Spleen (tissue), 11 donors: ENCODE data around the gene COL5A2. TPM values are rescaled to one million over a fixed set of nuclear protein-coding genes. Genes with fewer than 3 reads are reported as not detected.

ENCODE experiments used
- DNase-seq: peaks from one replicate; pipeline ENCODE4 v3.0.0-alpha.2; 2020
- H3K27ac ChIP-seq, 8 donors: fragments of 200-600 bp; sonication (generic) in 7 of 8; 1 replicate in 4 of 8; 2 replicates in 4 of 8; pipeline versions ENCODE4 v1.5.0 to v1.8.0; 2016 to 2021; ENCODE audit warnings: inconsistent platforms in 4 of 8, mild to moderate bottlenecking in 4 of 8, moderate library complexity in 1 of 8
- H3K27me3 ChIP-seq, 7 donors: fragments of 200-600 bp; sonication (generic) in 6 of 7; replicated peaks in 1 of 7; 1 replicate in 4 of 7; 2 replicates in 3 of 7; pipeline versions ENCODE4 v1.5.0 to v1.8.0; 2016 to 2021; ENCODE audit warnings: inconsistent platforms in 3 of 7, mild to moderate bottlenecking in 1 of 7
- H3K36me3 ChIP-seq, 6 donors: fragments of 200-600 bp; sonication (generic) in 5 of 6; 1 replicate in 4 of 6; 2 replicates in 2 of 6; pipeline versions ENCODE4 v1.5.0 to v1.8.0; 2016 to 2021; ENCODE audit warnings: inconsistent platforms in 2 of 6
- H3K4me1 ChIP-seq, 6 donors: fragments of 200-600 bp; sonication (generic) in 5 of 6; 1 replicate in 3 of 6; 2 replicates in 3 of 6; pipeline versions ENCODE4 v1.5.0 to v1.8.0; 2016 to 2021; ENCODE audit warnings: inconsistent platforms in 3 of 6
- H3K4me3 ChIP-seq, 8 donors: fragments of 200-600 bp; sonication (generic) in 7 of 8; 1 replicate in 4 of 8; 2 replicates in 4 of 8; pipeline versions ENCODE4 v1.5.0 to v1.8.0; 2016 to 2021; ENCODE audit warnings: inconsistent platforms in 4 of 8, mild to moderate bottlenecking in 4 of 8, moderate library complexity in 2 of 8
- H3K9me3 ChIP-seq, 8 donors: fragments of 200-600 bp; sonication (generic) in 7 of 8; 1 replicate in 4 of 8; 2 replicates in 4 of 8; pipeline versions ENCODE4 v1.5.0 to v1.8.0; 2016 to 2021; ENCODE audit warnings: inconsistent platforms in 4 of 8
- POLR2A ChIP-seq, 3 donors: fragments of 450-650 bp; IDR thresholded peaks; one replicate each; pipeline ENCODE4 v1.5.1; 2017; ENCODE audit warnings: antibody characterized with exemption in 3 of 3, mild to moderate bottlenecking in 1 of 3
- POLR2AphosphoS5 ChIP-seq, 3 donors: sonication (generic); formaldehyde crosslinking; IDR thresholded peaks; one replicate each; pipeline ENCODE4 v1.5.1; 2017; ENCODE audit warnings: antibody characterized with exemption in 3 of 3
- WGBS, 5 donors: extraction: QIAGEN DNeasy Blood & Tissue Kit in 3 of 5; methylation state at CpG; one replicate each; pipeline versions ENCODE4 v1.1.5 to v1.1.7; 2013 to 2018; 5-methylcytosine and 5-hydroxymethylcytosine counted together
- intact Hi-C: fragments of 100-400 bp; cut with DNase I; formaldehyde crosslinking; loops from one replicate; pipeline ENCODE4 v1.15.0; 2023; ENCODE audit warnings: low total_unique reads
- polyA plus RNA-seq, 3 donors: library from polyadenylated mRNA; stranded (reverse); fragments of 200-250 nt; gene quantifications; one replicate each; pipeline ENCODE4 v1.2.1, GENCODE V29; 2013
- total RNA-seq, 7 donors: library from RNA; depleted of rRNA in 3 of 7; stranded (reverse); fragments of >200 nt in 3 of 7; fragmentation: NEBNext Ultra II Directional in 4 of 7; extraction: Animal tissue kit (Norgen Biotek cat#: 25700) in 4 of 7; gene quantifications; one replicate each; pipeline versions ENCODE4 v1.1.0 to v1.2.1, GENCODE V29; 2016 to 2021
- TF ChIP-seq, protein P1 (sequence below), 11 experiments: fragments of 200-600 bp in 7 of 11; fragments of 450-650 bp in 4 of 11; sonication (generic) in 4 of 11; IDR thresholded peaks in 8 of 11; conservative IDR thresholded peaks in 3 of 11; 1 replicate in 7 of 11; 2 replicates in 4 of 11; pipeline versions ENCODE4 v1.4.0 to v1.8.0; 2016 to 2021; ENCODE audit warnings: antibody characterized with exemption in 11 of 11, inconsistent platforms in 4 of 11, mild to moderate bottlenecking in 1 of 11
- donor health status: healthy with polysubstance abuse.
- donor health status: DM: no; HTN: no; CAD: no; lungs with moderate emphysema.
- donor health status: DM: no; HTN: no; CAD: no.
- donor health status: Bipolar disorder and iron deficiency.
- donor health status: healthy.
- donor health status: DM: no; HTN: no; CAD: no.
- donor health status: DM: yes; HTN: yes; CAD: no.

COL5A2 gene
- total and polyA plus RNA-seq, 10 donors: 3.4 to 35.7 (median 16.3) TPM

DNA sequence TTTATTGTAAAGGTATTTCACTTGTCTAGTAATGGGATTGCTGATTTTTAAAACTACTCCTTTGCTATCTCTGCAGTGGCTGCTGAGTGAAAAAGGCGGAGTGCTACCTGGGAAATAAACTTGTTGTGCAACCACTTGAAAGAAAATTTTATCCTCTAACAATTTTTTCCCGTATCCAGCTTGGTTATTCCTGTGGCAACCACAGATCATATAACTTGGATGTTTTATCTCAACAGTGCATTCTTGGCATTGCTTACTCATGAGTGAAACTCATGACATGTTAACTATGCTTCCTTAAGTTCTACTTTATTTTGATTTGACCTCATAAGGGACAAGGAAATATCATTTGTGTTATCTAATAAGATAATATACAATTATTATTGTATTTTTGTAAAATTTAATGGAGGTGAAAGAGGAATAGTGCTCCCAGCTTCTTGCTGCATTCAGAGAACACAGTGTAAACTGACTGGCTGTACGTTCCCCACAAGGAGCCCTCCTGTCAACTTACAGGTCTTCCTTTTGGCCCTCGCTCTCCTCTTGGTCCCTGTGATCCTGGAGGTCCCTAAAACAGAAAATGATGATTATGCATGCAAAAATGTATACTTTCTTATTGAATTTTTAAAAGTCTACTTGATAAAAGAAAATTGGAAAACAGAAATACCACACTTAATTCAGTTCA is 82.7 kb downstream of the COL5A2 start:
- intact Hi-C loops: loop anchor here (10.0 kb wide), 1 partner anchor 538 kb away; no protein-coding TSS in a partner anchor
- H3K9me3 ChIP-seq: no peaks in the 10 kb centered on the region
- no peaks in the 10 kb centered on the region for H3K36me3 ChIP-seq
- H3K4me1 ChIP-seq: no peaks in the 10 kb centered on the region
- no peaks in the 10 kb centered on the region for H3K27me3 ChIP-seq
- TF ChIP-seq, protein P1, sequence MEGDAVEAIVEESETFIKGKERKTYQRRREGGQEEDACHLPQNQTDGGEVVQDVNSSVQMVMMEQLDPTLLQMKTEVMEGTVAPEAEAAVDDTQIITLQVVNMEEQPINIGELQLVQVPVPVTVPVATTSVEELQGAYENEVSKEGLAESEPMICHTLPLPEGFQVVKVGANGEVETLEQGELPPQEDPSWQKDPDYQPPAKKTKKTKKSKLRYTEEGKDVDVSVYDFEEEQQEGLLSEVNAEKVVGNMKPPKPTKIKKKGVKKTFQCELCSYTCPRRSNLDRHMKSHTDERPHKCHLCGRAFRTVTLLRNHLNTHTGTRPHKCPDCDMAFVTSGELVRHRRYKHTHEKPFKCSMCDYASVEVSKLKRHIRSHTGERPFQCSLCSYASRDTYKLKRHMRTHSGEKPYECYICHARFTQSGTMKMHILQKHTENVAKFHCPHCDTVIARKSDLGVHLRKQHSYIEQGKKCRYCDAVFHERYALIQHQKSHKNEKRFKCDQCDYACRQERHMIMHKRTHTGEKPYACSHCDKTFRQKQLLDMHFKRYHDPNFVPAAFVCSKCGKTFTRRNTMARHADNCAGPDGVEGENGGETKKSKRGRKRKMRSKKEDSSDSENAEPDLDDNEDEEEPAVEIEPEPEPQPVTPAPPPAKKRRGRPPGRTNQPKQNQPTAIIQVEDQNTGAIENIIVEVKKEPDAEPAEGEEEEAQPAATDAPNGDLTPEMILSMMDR (IDR thresholded peaks at IDR 0.05 in 8 of 11, conservative IDR thresholded peaks at IDR 0.05 in 3 of 11): no peak
- TF ChIP-seq POLR2A (IDR thresholded peaks at IDR 0.05) (no peak), POLR2AphosphoS5 (IDR thresholded peaks at IDR 0.05) (no peak)
- 65 to 87% (median 83%) methylated on average over 4 of the region's 4 CpGs for whole genome bisulfite sequencing, 5 donors
- no peak for DNase-seq
- no peak overlapping the region for H3K27ac ChIP-seq
- no peak overlapping the region for H3K4me3 ChIP-seq

DNA sequence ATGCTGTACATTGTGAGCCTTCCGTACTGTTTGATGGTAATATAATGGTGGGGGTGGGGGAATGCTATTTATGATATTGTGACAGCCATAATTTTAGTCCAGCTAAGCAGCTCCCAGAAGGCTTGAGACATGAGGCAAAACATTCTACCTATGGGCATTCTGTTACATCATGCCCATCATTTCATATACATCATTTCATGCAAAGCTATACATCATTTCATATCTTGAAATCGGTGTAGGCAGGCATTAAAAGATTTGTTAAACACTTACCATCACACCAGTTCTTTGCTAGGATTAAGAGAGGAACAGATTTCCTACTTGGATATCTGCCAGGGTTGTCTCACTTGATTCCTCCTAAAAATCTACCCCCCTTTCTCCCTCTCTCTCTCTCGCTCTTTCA is 84.5 kb downstream of the COL5A2 start:
- Histone ChIP-seq H3K9me3 (no peaks in the 10 kb centered on the region), H3K27ac (no peak overlapping the region), H3K27me3 (no peaks in the 10 kb centered on the region), H3K4me3 (no peak overlapping the region), H3K36me3 (peaks cover 0 to 4% (median 0%) of the 10 kb centered on the region in 6 donors), H3K4me1 (no peaks in the 10 kb centered on the region)
- TF ChIP-seq POLR2AphosphoS5 (IDR thresholded peaks at IDR 0.05) (no peak), POLR2A (IDR thresholded peaks at IDR 0.05) (no peak)
- TF ChIP-seq, protein P1 (IDR thresholded peaks at IDR 0.05 in 8 of 11, conservative IDR thresholded peaks at IDR 0.05 in 3 of 11): no peak
- DNase-seq: no peak
- WGBS, 5 donors: 72 to 86% (median 82%) methylated on average over 3 of the region's 3 CpGs
- intact Hi-C loops: loop anchor here (10.0 kb wide), 1 partner anchor 540 kb away; no protein-coding TSS in a partner anchor

DNA sequence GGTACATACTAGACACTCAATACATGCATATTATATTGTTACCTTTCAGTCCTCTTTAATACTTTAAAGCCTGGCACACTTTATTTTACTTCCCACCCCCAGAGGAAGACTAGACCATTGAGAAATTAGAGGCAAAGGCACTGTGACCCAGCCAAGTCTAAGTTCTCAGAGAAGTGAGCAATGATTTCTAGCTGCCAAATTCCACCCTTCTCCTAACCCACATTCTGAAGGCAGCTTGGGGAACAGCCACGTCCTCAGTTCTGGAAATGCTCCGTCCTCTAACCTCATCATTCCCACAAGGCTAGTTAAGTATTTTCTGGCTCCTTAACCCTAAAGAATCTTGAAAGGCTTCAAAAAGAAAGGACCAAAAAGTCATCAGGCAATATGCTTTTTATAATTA is 86.6 kb downstream of the COL5A2 start:
- Histone ChIP-seq H3K4me3 (no peak overlapping the region), H3K4me1 (no peaks in the 10 kb centered on the region), H3K27me3 (no peaks in the 10 kb centered on the region), H3K9me3 (no peaks in the 10 kb centered on the region), H3K27ac (no peak overlapping the region), H3K36me3 (peaks cover 0 to 7% (median 0%) of the 10 kb centered on the region in 6 donors)
- intact Hi-C loops: loop anchor here (5.0 to 10.0 kb wide), 2 partner anchors 319 to 542 kb away; no protein-coding TSS in a partner anchor
- WGBS, 5 donors: 68 to 80% (median 74%) methylated on average over 2 of the region's 2 CpGs
- DNase-seq: no peak
- TF ChIP-seq, protein P1 (IDR thresholded peaks at IDR 0.05 in 8 of 11, conservative IDR thresholded peaks at IDR 0.05 in 3 of 11): no peak
- TF ChIP-seq POLR2A (IDR thresholded peaks at IDR 0.05): no peak
- TF ChIP-seq POLR2AphosphoS5 (IDR thresholded peaks at IDR 0.05): no peak

DNA sequence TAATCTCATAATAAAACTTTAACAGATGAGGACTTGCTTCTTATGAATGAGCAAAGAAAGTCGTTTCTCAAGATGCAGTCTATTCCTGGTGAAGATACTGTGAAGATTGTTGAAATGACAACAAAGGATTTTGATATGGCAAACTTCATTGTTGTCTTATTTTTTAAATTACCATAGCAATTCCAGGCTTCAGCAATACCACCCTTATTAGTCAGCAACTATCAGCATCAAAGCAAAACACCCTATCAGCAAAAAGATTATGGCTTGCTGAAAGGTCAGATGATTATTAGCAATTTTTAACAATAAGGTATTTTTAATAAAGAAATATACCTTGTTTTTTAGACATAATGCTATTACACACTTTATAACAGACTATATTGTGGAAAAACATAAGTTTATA is 88.3 kb downstream of the COL5A2 start:
- Histone ChIP-seq H3K27ac (no peak overlapping the region), H3K9me3 (no peaks in the 10 kb centered on the region)

More for the DNA sequence above, 88.3 kb downstream of the COL5A2 start:
- WGBS, 5 donors: 62 to 76% (median 69%) methylated on average over 1 of the region's 1 CpG
- Histone ChIP-seq H3K4me1 (no peaks in the 10 kb centered on the region), H3K4me3 (no peak overlapping the region), H3K36me3 (peaks cover 0 to 7% (median 0%) of the 10 kb centered on the region in 6 donors), H3K27me3 (no peaks in the 10 kb centered on the region)
- TF ChIP-seq POLR2A (IDR thresholded peaks at IDR 0.05) (no peak), POLR2AphosphoS5 (IDR thresholded peaks at IDR 0.05) (no peak)
- TF ChIP-seq, protein P1 (IDR thresholded peaks at IDR 0.05 in 8 of 11, conservative IDR thresholded peaks at IDR 0.05 in 3 of 11): no peak
- intact Hi-C loops: loop anchor here (5.0 to 10.0 kb wide), 2 partner anchors 321 to 544 kb away; no protein-coding TSS in a partner anchor
- no peak for DNase-seq
